HepG2 (cell line): Measurements from ENCODE around the gene CDH11. TPM values are rescaled to one million over a fixed set of nuclear protein-coding genes. Genes with fewer than 3 reads are reported as not detected.

ENCODE experiments used
- ATAC-seq: fragments of 200-7000 bp; cut with Tn5 transposase; 3 replicates; pipeline ENCODE4 v1.9.1; 2020; ENCODE audit warnings: mild to moderate bottlenecking, moderate library complexity
- BruUV-seq: library from RNA; stranded (reverse); fragments of 400-500 nt; replicated peaks from 2 replicates; lab custom pipeline; 2021; lab: Mats Ljungman, UMichigan
- CTCF ChIA-PET: fragments of 300-600 bp; formaldehyde crosslinking; extraction: SDS; loops from one replicate; lab custom pipeline; 2021; ENCODE audit warnings: low total read pairs, inconsistent platforms, low intra/inter-chr PET ratio; lab: Yijun Ruan, JAX
- POLR2A ChIA-PET: fragments of 350-600 bp; sonication (Branson Sonifier 250); formaldehyde crosslinking; loops from one replicate; lab custom pipeline; 2020; ENCODE audit warnings: antibody characterized with exemption, inconsistent platforms; lab: Yijun Ruan, JAX
- DNase-seq: peaks from one replicate; pipeline ENCODE4 v3.0.0-alpha.2; 2015; ENCODE audit warnings: low spot score
- FAIRE-seq: peaks from 3 replicates; lab custom pipeline; 2011; peaks lifted over from hg19 to GRCh38; lab: Jason Lieb, UNC
- H2AFZ ChIP-seq: one replicate; pipeline ENCODE4 v1.6.1; 2011; ENCODE audit warnings: low read length, inconsistent platforms
- H3K27ac ChIP-seq: fragments of 300-600 bp; 3 replicates; pipeline ENCODE4 v1.8.0; 2011; ENCODE audit warnings: mixed run types, mild to moderate bottlenecking, mixed read lengths, low read length, inconsistent platforms; ENCODE audit not compliant: insufficient read depth; ENCODE audit errors: extremely low read length
- H3K27me3 ChIP-seq, 2 experiments: fragments of 200-600 bp in 1 of 2; 2 replicates in 1 of 2; 3 replicates in 1 of 2; pipeline versions ENCODE4 v1.6.0 to v1.8.0; 2011; ENCODE audit warnings: low read length in 2 of 2, mild to moderate bottlenecking in 2 of 2, moderate library complexity in 2 of 2, inconsistent platforms in 1 of 2; ENCODE audit not compliant: insufficient read depth in 2 of 2, control insufficient read depth in 1 of 2
- H3K36me3 ChIP-seq, 2 experiments: fragments of 200-600 bp in 1 of 2; replicated peaks in 1 of 2; 2 replicates in 1 of 2; 3 replicates in 1 of 2; pipeline versions ENCODE4 v1.5.1 to v1.8.0; 2011; ENCODE audit warnings: low read length in 2 of 2, inconsistent platforms in 1 of 2; ENCODE audit not compliant: insufficient read depth in 2 of 2, control insufficient read depth in 1 of 2
- H3K4me1 ChIP-seq: 2 replicates; pipeline ENCODE4 v1.5.1; 2012; ENCODE audit warnings: low read length, inconsistent platforms; ENCODE audit not compliant: insufficient read depth
- H3K4me2 ChIP-seq: 2 replicates; pipeline ENCODE4 v1.6.0; 2011; ENCODE audit warnings: low read depth, low read length, inconsistent platforms
- H3K4me3 ChIP-seq, 3 experiments: fragments of 200-600 bp in 1 of 3; sonication (generic), shearing (Covaris generic) in 1 of 3; replicated peaks in 1 of 3; 2 replicates each; pipeline ENCODE4 v1.5.1; 2011 to 2016; ENCODE audit warnings: low read length in 3 of 3, inconsistent platforms in 2 of 3, low read depth in 2 of 3, mild to moderate bottlenecking in 2 of 3, control low read depth in 1 of 3, mixed read lengths in 1 of 3; ENCODE audit not compliant: insufficient read depth in 1 of 3
- H3K79me2 ChIP-seq: one replicate; pipeline ENCODE4 v1.6.1; 2011; ENCODE audit warnings: low read length, inconsistent platforms; ENCODE audit not compliant: insufficient read depth
- H3K9ac ChIP-seq: 2 replicates; pipeline ENCODE4 v1.6.0; 2011; ENCODE audit warnings: mild to moderate bottlenecking, low read depth, low read length, inconsistent platforms; ENCODE audit not compliant: insufficient read depth
- H3K9me3 ChIP-seq: 2 replicates; pipeline ENCODE4 v1.5.1; 2012; ENCODE audit warnings: mild to moderate bottlenecking, low read length
- H4K20me1 ChIP-seq: 2 replicates; pipeline ENCODE4 v1.6.0; 2011; ENCODE audit warnings: inconsistent platforms, mild to moderate bottlenecking, low read length, moderate library complexity; ENCODE audit not compliant: insufficient read depth
- AFF4 ChIP-seq: sonication (generic); formaldehyde crosslinking; IDR thresholded peaks from 2 replicates; pipeline ENCODE4 v1.4.0; 2020; ENCODE audit warnings: missing genetic modification reagents
- CERS6 ChIP-seq: sonication (generic); formaldehyde crosslinking; IDR thresholded peaks from 2 replicates; pipeline ENCODE4 v1.5.0; 2020; ENCODE audit warnings: missing genetic modification reagents
- DMAP1 ChIP-seq: IDR thresholded peaks from 2 replicates; pipeline ENCODE4 v1.6.1; 2016
- KDM2A ChIP-seq: sonication (generic); formaldehyde crosslinking; IDR thresholded peaks from 2 replicates; pipeline ENCODE4 v1.4.0; 2020; ENCODE audit warnings: low read depth, missing genetic modification reagents, borderline replicate concordance
- KDM3A ChIP-seq: IDR thresholded peaks from 2 replicates; pipeline ENCODE4 v1.6.1; 2018; ENCODE audit warnings: low read depth, missing compliant biosample characterization
- NFYB ChIP-seq: sonication (generic); formaldehyde crosslinking; IDR thresholded peaks from 2 replicates; pipeline ENCODE4 v1.4.0; 2020; ENCODE audit warnings: missing genetic modification reagents
- NFYC ChIP-seq: IDR thresholded peaks from 2 replicates; pipeline ENCODE4 v1.6.1; 2016; ENCODE audit warnings: missing genetic modification reagents, missing compliant biosample characterization
- POGZ ChIP-seq: sonication (generic); formaldehyde crosslinking; IDR thresholded peaks from 2 replicates; pipeline ENCODE4 v1.4.0; 2020; ENCODE audit warnings: mild to moderate bottlenecking, missing genetic modification reagents
- TSC22D2 ChIP-seq: sonication (generic); formaldehyde crosslinking; IDR thresholded peaks from 2 replicates; pipeline ENCODE4 v1.5.1; 2020; ENCODE audit warnings: missing genetic modification reagents, mild to moderate bottlenecking, borderline replicate concordance
- ZC3H13 ChIP-seq: sonication (generic); formaldehyde crosslinking; IDR thresholded peaks from 2 replicates; pipeline ENCODE4 v1.8.1; 2023; ENCODE audit warnings: mild to moderate bottlenecking, missing genetic modification reagents, moderate library complexity
- ZNF264 ChIP-seq: sonication (generic); formaldehyde crosslinking; IDR thresholded peaks from 2 replicates; pipeline ENCODE4 v1.4.0; 2020; ENCODE audit warnings: missing genetic modification reagents
- ZNF644 ChIP-seq: IDR thresholded peaks from 2 replicates; pipeline ENCODE4 v1.6.1; 2016; ENCODE audit warnings: low read depth
- WGBS: methylation state at CpG from one replicate; pipeline ENCODE4 v1.1.6; 2017; ENCODE audit warnings: low lambda C conversion rate; 5-methylcytosine and 5-hydroxymethylcytosine counted together
- in situ Hi-C: cut with HindIII; loops from 2 replicates; pipeline ENCODE4 v1.10.0; 2017; ENCODE audit warnings: low pct_unique_long_range_greater_than_20kb; ENCODE audit not compliant: extremely low pct_ligation_motif_present
- intact Hi-C: fragments of 100-400 bp; cut with micrococcal nuclease; formaldehyde crosslinking; loops from one replicate; pipeline ENCODE4 v1.10.0; 2022; ENCODE audit not compliant: unreplicated experiment
- polyA plus RNA-seq, 8 experiments: library from polyadenylated mRNA; depleted of rRNA in 3 of 8; stranded (reverse) in 7 of 8; unstranded in 1 of 8; fragments of >200 nt; fragmentation: Illumina TruSeq in 4 of 8; extraction: Trizol in 4 of 8; gene quantifications; 2 replicates each; pipeline versions ENCODE4 v1.2.1 to v1.2.3, GENCODE V29; 2011 to 2016; ENCODE audit warnings: low read depth in 4 of 8, missing spikeins in 1 of 8, mixed read lengths in 1 of 8; ENCODE audit not compliant: insufficient read depth in 1 of 8
- total RNA-seq, 5 experiments: library from RNA; depleted of rRNA; stranded (reverse); fragments of >200 nt; fragmentation: Illumina TruSeq; extraction: Trizol; gene quantifications; 2 replicates each; pipeline ENCODE4 v1.2.3, GENCODE V29; 2016; ENCODE audit warnings: low read depth in 1 of 5
- TF ChIP-seq, protein P1 (sequence below): IDR thresholded peaks from 2 replicates; pipeline ENCODE4 v1.6.1; 2016
- TF ChIP-seq, protein P2 (sequence below): sonication (generic); formaldehyde crosslinking; IDR thresholded peaks from 2 replicates; pipeline ENCODE4 v1.4.0; 2020; ENCODE audit warnings: mild to moderate bottlenecking, low read depth, missing genetic modification reagents

The CDH11 gene
- total and polyA plus RNA-seq, 2 of the 13 experiments (the other 11 are each of a cell fraction or from before 2014, with no cell fraction given): not detected

GRCh38 chr16:65071433-65072311 is 50.2 kb downstream of the CDH11 start (continued):
- TF ChIP-seq KDM2A (CRISPR knock-in tag): no peak
- no peak for TF ChIP-seq CERS6 (CRISPR knock-in tag)
- TF ChIP-seq, protein P1, sequence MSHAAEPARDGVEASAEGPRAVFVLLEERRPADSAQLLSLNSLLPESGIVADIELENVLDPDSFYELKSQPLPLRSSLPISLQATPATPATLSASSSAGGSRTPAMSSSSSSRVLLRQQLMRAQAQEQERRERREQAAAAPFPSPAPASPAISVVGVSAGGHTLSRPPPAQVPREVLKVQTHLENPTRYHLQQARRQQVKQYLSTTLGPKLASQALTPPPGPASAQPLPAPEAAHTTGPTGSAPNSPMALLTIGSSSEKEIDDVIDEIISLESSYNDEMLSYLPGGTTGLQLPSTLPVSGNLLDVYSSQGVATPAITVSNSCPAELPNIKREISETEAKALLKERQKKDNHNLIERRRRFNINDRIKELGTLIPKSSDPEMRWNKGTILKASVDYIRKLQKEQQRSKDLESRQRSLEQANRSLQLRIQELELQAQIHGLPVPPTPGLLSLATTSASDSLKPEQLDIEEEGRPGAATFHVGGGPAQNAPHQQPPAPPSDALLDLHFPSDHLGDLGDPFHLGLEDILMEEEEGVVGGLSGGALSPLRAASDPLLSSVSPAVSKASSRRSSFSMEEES (CRISPR knock-in tag): no peak
- no peak for TF ChIP-seq ZNF264
- TF ChIP-seq, all 625 proteins: peak for 0

DNA sequence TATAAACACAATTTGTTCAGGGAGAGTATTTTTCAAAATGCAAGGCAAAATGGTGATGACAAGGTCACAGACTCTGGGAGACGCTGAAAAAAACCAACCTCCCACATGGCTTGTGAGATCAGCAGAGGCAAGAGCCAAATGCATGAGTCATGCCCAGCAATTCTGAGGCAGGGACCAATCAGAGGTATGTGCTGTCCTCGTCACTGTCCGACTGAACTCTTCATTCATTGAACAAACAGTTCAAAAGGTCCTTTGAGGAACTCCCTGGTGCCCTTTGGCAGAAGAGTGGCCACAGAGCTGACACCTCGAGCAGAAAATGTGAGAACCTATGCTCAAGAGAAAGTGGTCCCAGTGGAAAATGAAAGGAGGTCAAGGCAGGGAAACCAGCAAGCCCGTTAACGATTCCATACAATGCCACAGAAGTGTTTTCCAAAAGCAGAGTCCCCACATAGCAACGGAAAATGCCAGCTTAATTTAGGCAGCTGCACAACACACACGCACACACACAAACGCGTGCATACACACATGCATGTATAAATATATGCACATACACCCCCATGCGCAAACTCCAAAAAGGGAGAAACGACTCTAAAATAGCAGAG is 50.9 kb downstream of the CDH11 start:
- Histone ChIP-seq H3K4me3 (no peak overlapping the region), H3K27me3 (no peaks in the 10 kb centered on the region; a peak in 1 of 5 replicates), H3K27ac (no peak overlapping the region), H4K20me1 (no peaks in the 10 kb centered on the region), H2AFZ (no peak overlapping the region), H3K9me3 (no peaks in the 10 kb centered on the region), H3K4me2 (no peak overlapping the region), H3K36me3 (no peaks in the 10 kb centered on the region), H3K79me2 (no peaks in the 10 kb centered on the region), H3K9ac (no peak overlapping the region), H3K4me1 (0 out of 2 replicates have a peak, but pooled peaks cover 5% of the 10 kb centered on the region)
- BruUV-seq: no TSS peak
- 49% methylated on average over 12 of the region's 12 CpGs for WGBS
- in situ Hi-C loops (no loop called here), intact Hi-C loops (no loop called here)
- FAIRE-seq (peak; percentile 4), DNase-seq (peak; percentile 70), ATAC-seq (peak; percentile 95)
- ChIA-PET POLR2A (no interaction called here), CTCF (no interaction called here)
- TF ChIP-seq POGZ (CRISPR knock-in tag) (0 out of 2 replicates have a peak, but pooled peaks have one; percentile 13), DMAP1 (no peak), NFYC (CRISPR knock-in tag) (peak; percentile 71), NFYB (CRISPR knock-in tag) (peak; percentile 78), KDM3A (CRISPR knock-in tag) (no peak), ZC3H13 (CRISPR knock-in tag) (no peak), TSC22D2 (CRISPR knock-in tag) (no peak), AFF4 (CRISPR knock-in tag) (no peak), ZNF644 (CRISPR knock-in tag) (peak; percentile 16; the same call in 1 of the 2 replicates)
- TF ChIP-seq, protein P2, sequence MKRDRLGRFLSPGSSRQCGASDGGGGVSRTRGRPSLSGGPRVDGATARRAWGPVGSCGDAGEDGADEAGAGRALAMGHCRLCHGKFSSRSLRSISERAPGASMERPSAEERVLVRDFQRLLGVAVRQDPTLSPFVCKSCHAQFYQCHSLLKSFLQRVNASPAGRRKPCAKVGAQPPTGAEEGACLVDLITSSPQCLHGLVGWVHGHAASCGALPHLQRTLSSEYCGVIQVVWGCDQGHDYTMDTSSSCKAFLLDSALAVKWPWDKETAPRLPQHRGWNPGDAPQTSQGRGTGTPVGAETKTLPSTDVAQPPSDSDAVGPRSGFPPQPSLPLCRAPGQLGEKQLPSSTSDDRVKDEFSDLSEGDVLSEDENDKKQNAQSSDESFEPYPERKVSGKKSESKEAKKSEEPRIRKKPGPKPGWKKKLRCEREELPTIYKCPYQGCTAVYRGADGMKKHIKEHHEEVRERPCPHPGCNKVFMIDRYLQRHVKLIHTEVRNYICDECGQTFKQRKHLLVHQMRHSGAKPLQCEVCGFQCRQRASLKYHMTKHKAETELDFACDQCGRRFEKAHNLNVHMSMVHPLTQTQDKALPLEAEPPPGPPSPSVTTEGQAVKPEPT (CRISPR knock-in tag): no peak
